ENCODE measurements around the gene PACSIN1. TPM values are rescaled to one million over a fixed set of nuclear protein-coding genes. Genes with fewer than 3 reads are reported as not detected.

PACSIN1 gene
- total RNA-seq, 4 donors from 2014 or later: 0.08 to 0.42 (median 0.10) TPM; not detected in 1

GRCh38 chr6:34527751-34528670, 62.1 kb downstream of the PACSIN1 start:
- WGBS, 2 donors: 84 to 92% methylated on average over 12 of the region's 12 CpGs
- no peak for DNase-seq (ENCODE audit: low spot score in 2 of 2)
- H3K4me3 ChIP-seq (ENCODE audit: low read depth, poor library complexity, severe bottlenecking): no peak overlapping the region
- intact Hi-C loops (cut with DNase I; ENCODE audit: low total_unique reads): no loop called here
- no peak for TF ChIP-seq POLR2A (IDR thresholded peaks at IDR 0.05)
- no peak for TF ChIP-seq CTCF (IDR thresholded peaks at IDR 0.05)

GRCh38 chr6:34528996-34529664, 63.3 kb downstream of the PACSIN1 start:
- H3K4me3 ChIP-seq (ENCODE audit: low read depth, poor library complexity, severe bottlenecking): no peak overlapping the region
- no peak for DNase-seq (ENCODE audit: low spot score in 2 of 2)
- 96 to 98% methylated on average over 8 of the region's 8 CpGs for WGBS, 2 donors
- intact Hi-C loops (cut with DNase I; ENCODE audit: low total_unique reads): no loop called here
- TF ChIP-seq CTCF (IDR thresholded peaks at IDR 0.05): no peak
- TF ChIP-seq POLR2A (IDR thresholded peaks at IDR 0.05): no peak

DNA sequence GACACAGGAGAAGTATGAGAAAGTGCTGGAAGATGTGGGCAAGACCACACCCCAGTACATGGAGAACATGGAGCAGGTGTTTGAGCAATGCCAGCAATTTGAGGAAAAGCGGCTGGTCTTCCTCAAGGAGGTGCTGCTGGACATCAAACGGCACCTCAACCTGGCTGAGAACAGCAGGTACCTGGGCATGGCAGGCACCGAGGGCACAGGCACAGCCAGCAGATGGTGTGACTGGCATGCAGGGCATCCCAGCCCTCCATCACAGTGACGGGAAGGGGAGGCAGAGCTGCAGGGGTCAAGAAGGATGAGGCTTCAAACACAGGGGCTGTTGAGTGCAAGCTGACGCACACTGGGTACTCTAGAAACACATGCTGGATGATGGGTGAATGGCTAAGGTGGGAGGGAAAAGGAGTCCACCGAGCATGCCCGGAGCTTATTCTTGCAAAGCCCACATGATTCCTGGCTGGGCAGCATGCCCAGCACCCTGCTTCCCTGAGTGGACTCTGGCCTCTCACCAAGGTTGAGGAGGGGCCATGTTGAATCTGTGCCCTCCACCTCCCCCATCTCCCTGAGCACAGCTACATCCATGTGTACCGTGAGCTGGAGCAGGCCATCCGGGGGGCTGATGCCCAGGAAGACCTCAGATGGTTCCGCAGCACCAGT, 63.9 kb downstream of the PACSIN1 start:
- DNase-seq (ENCODE audit: low spot score in 2 of 2): no peak
- intact Hi-C loops (cut with DNase I; ENCODE audit: low total_unique reads): loop anchor here (10.0 kb wide), 1 partner anchor 75 kb away; no protein-coding TSS in a partner anchor
- 78 to 86% methylated on average over 10 of the region's 10 CpGs for WGBS, 2 donors
- no peak overlapping the region for H3K4me3 ChIP-seq (ENCODE audit: low read depth, poor library complexity, severe bottlenecking)
- no peak for TF ChIP-seq POLR2A (IDR thresholded peaks at IDR 0.05)
- no peak for TF ChIP-seq CTCF (IDR thresholded peaks at IDR 0.05)

DNA sequence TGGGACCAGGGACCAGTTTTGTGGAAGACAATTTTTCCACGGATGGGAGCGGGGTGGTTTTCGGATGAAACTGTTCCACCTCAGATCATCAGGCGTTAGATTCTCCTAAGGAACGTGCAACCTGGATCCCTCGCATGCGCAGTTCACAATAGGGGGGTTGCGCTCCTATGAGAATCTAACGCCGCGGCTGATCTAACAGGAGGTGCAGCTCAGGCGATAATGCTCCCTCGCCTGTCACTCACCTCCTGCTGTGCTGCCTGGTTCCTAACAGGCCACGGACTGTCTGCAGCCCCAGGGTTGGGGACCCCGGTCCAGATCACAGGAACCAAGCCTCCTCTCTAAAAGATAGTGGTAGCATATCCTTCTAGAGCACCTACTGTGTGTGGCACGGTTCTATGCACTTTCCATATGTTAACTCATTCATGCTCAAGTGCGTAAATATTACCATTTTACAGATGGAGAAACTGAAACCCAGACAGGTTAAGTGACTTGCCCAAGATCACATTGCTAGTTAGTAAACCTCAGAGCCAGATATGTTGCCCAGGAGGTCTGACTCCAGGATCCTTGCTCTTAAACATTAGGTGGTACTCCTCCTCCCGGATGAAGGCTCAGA, 65.0 kb downstream of the PACSIN1 start:
- intact Hi-C loops (cut with DNase I; ENCODE audit: low total_unique reads): loop anchor here (10.0 kb wide), 1 partner anchor 74 kb away; no protein-coding TSS in a partner anchor
- no peak overlapping the region for H3K4me3 ChIP-seq (ENCODE audit: low read depth, poor library complexity, severe bottlenecking)
- WGBS, 2 donors: 91 to 92% methylated on average over 18 of the region's 18 CpGs
- TF ChIP-seq POLR2A (IDR thresholded peaks at IDR 0.05) (no peak), CTCF (IDR thresholded peaks at IDR 0.05) (no peak)
- no peak for DNase-seq (ENCODE audit: low spot score in 2 of 2)

DNA sequence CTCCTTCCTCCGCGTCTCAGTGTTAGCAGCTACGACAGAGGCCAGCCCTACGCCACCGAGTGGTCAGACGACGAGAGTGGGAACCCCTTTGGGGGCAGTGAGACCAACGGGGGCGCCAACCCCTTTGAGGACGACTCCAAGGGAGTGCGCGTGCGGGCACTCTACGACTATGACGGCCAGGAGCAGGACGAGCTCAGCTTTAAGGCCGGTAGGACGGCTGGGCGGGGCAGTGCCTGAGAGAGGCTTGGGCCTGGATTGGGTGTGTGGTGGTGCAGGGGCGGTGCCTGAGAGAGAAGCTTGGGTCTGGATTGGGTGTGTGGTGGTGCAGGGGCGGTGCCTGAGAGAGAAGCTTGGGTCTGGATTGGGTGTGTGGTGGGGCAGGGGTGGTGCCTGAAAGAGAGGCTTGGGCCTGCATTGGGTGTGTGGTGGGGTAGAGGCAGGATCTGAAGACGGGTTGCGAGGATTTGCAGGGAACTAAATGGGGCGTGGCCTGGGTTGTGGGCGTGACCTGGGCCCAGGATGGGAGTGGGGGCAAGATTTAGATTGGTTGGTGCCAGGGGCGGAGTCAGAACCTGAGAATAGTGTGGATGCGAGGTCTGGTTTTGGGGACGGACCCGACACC, 65.8 kb downstream of the PACSIN1 start:
- intact Hi-C loops (cut with DNase I; ENCODE audit: low total_unique reads): loop anchor here (10.0 kb wide), 1 partner anchor 73 kb away; no protein-coding TSS in a partner anchor
- H3K4me3 ChIP-seq (ENCODE audit: low read depth, poor library complexity, severe bottlenecking): no peak overlapping the region
- peak in 1 of 2 donors; percentile 46 for DNase-seq (ENCODE audit: low spot score in 2 of 2)
- 60 to 80% methylated on average over 29 of the region's 29 CpGs for WGBS, 2 donors
- TF ChIP-seq CTCF (IDR thresholded peaks at IDR 0.05) (no peak), POLR2A (IDR thresholded peaks at IDR 0.05) (no peak)
